Heart right ventricle (tissue), 16 donors: Measurements from ENCODE around the gene PTPN4. TPM values are rescaled to one million over a fixed set of nuclear protein-coding genes. Genes with fewer than 3 reads are reported as not detected.

ENCODE experiments used
- ATAC-seq, 8 donors: fragments of 200-7000 bp; cut with Tn5 transposase; one replicate each; pipeline ENCODE4 v1.9.1; 2020; ENCODE audit warnings: mild to moderate bottlenecking in 8 of 8, moderate library complexity in 8 of 8, moderate number of reproducible peaks in 1 of 8
- DNase-seq, 2 donors: peaks; one replicate each; pipeline ENCODE4 v3.0.0-alpha.2; 2020
- H3K27ac ChIP-seq, 10 donors: fragments of 200-600 bp; sonication (generic) in 2 of 10; one replicate each; pipeline versions ENCODE4 v1.5.0 to v1.8.0; 2020 to 2022; ENCODE audit warnings: mild to moderate bottlenecking in 3 of 10
- H3K27me3 ChIP-seq, 7 donors: fragments of 200-600 bp; one replicate each; pipeline ENCODE4 v1.8.0; 2021 to 2022; ENCODE audit warnings: mild to moderate bottlenecking in 2 of 7
- H3K36me3 ChIP-seq, 9 donors: fragments of 200-600 bp; sonication (generic) in 1 of 9; one replicate each; pipeline versions ENCODE4 v1.5.0 to v1.8.0; 2020 to 2022; ENCODE audit warnings: mild to moderate bottlenecking in 2 of 9
- H3K4me1 ChIP-seq, 9 donors: fragments of 200-600 bp; sonication (generic) in 1 of 9; one replicate each; pipeline versions ENCODE4 v1.5.0 to v1.8.0; 2020 to 2022; ENCODE audit warnings: mild to moderate bottlenecking in 4 of 9
- H3K4me3 ChIP-seq, 10 donors: fragments of 200-600 bp; sonication (generic) in 2 of 10; one replicate each; pipeline versions ENCODE4 v1.5.0 to v1.8.0; 2020 to 2022; ENCODE audit warnings: mild to moderate bottlenecking in 7 of 10, moderate library complexity in 2 of 10
- H3K9me3 ChIP-seq, 11 donors: fragments of 200-600 bp in 10 of 11; sonication (generic) in 2 of 11; one replicate each; pipeline versions ENCODE4 v1.5.0 to v1.8.0; 2013 to 2022; ENCODE audit warnings: mild to moderate bottlenecking in 2 of 11, control low read depth in 1 of 11, moderate library complexity in 1 of 11
- WGBS, 2 donors: extraction: QIAGEN DNeasy Blood & Tissue Kit; methylation state at CpG; one replicate each; pipeline ENCODE4 v1.1.7; 2013; ENCODE audit warnings: inconsistent platforms in 1 of 2; 5-methylcytosine and 5-hydroxymethylcytosine counted together
- intact Hi-C, 10 donors: fragments of 100-400 bp; cut with DNase I; formaldehyde crosslinking; loops; one replicate each; pipeline versions ENCODE4 v1.11.1 to v1.14.2; 2022
- polyA plus RNA-seq, 2 donors: library from polyadenylated mRNA; stranded (reverse); fragments of 200-250 nt; gene quantifications; one replicate each; pipeline ENCODE4 v1.2.3, GENCODE V29; 2013
- total RNA-seq, 10 donors: library from RNA; stranded (reverse); fragmentation: NEBNext Ultra II Directional in 3 of 10; extraction: Animal tissue kit (Norgen Biotek cat#: 25700) in 3 of 10; gene quantifications; one replicate each; pipeline versions ENCODE4 v1.2.1 to v1.2.4, GENCODE V29; 2021 to 2023
- TF ChIP-seq, protein P1 (sequence below), 9 donors: fragments of 200-600 bp; sonication (generic) in 2 of 9; IDR thresholded peaks; one replicate each; pipeline versions ENCODE4 v1.5.0 to v1.8.0; 2021 to 2022; ENCODE audit warnings: antibody characterized with exemption in 9 of 9, mild to moderate bottlenecking in 5 of 9, moderate library complexity in 1 of 9
- donor health status: Arrhythmogenic right ventricular cardiomyopathy.
- donor health status: ischemic (EF 13 %, LVEDD 7.1; RV severe dilation, severe dysfunction).
- donor health status: healthy with polysubstance abuse.
- donor health status: DM: no; HTN: yes; CAD: no.
- donor health status: DM: no; HTN: no; CAD: no.
- donor health status: ischemic (EF 25% LVEDD 6.9; RV normal size, moderate dysfunction).
- donor health status: ischemic (EF 25% LVEDD 5.7; RV mildly dilated, moderate dysfunction).
- donor health status: healthy.
- donor health status: DM: yes; HTN: yes; CAD: no.
- donor health status: Ischemic cardiomyopathy.
- donor health status: ischemic (EF 35%, LVEDD 5.7; RV mildly dilated, moderate dysfunction).
- donor health status: nonischemic (EF 11% LVEDD 7.7; RV severe dilation, severe dysfunction).
- donor health status: DM: yes; HTN: yes; CAD: no.
- donor health status: PGD.
- donor health status: ischemic (EF 29% LVEDD 5.4; RV normal size, mild dysfunction).
- donor health status: nonischemic (EF 23%, LVEDD 6.1; RV moderate dilation, normal function).

The PTPN4 gene
- total and polyA plus RNA-seq, 12 donors = 2.5 to 56.1 (median 44.7) TPM

DNA sequence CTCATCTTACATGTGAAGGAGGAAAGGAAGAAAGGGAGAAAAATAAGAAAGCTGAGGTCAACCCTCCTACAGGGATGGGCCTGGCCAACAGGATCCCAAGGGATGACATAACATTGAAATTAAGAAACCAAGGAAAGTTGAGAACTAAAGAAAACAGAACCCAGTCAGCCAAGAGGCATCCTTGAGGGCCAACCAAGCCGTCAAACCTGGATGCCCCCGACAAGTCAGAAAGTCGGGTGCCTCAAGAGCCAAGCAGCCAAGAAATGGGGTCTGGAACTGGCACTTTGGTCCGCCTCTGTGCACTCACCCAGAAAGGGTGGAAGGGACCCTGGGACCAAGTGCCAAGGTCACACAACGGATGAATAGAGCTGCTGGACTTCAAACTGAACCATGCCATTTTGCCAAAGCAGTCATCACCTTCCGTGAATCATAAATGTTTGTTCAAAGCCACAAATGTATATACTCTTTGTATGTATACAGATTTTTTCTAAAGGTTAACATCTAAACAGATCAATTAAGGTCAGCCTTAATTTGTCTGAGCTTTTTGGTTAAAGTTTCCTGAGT is 27.0 kb upstream of the PTPN4 start:
- DNase-seq (no peak), ATAC-seq (no peak)
- peaks cover 0 to 20% (median 5%) of the 10 kb centered on the region in 9 donors for H3K4me1 ChIP-seq
- TF ChIP-seq, protein P1, sequence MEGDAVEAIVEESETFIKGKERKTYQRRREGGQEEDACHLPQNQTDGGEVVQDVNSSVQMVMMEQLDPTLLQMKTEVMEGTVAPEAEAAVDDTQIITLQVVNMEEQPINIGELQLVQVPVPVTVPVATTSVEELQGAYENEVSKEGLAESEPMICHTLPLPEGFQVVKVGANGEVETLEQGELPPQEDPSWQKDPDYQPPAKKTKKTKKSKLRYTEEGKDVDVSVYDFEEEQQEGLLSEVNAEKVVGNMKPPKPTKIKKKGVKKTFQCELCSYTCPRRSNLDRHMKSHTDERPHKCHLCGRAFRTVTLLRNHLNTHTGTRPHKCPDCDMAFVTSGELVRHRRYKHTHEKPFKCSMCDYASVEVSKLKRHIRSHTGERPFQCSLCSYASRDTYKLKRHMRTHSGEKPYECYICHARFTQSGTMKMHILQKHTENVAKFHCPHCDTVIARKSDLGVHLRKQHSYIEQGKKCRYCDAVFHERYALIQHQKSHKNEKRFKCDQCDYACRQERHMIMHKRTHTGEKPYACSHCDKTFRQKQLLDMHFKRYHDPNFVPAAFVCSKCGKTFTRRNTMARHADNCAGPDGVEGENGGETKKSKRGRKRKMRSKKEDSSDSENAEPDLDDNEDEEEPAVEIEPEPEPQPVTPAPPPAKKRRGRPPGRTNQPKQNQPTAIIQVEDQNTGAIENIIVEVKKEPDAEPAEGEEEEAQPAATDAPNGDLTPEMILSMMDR (IDR thresholded peaks at IDR 0.05) = no peak
- no peaks in the 10 kb centered on the region for H3K36me3 ChIP-seq
- 93 to 95% methylated on average over 6 of the region's 6 CpGs for WGBS, 2 donors
- H3K9me3 ChIP-seq = no peaks in the 10 kb centered on the region
- intact Hi-C loops = no loop called here
- no peaks in the 10 kb centered on the region for H3K27me3 ChIP-seq
- H3K4me3 ChIP-seq = no peak overlapping the region
- H3K27ac ChIP-seq = no peak overlapping the region

DNA sequence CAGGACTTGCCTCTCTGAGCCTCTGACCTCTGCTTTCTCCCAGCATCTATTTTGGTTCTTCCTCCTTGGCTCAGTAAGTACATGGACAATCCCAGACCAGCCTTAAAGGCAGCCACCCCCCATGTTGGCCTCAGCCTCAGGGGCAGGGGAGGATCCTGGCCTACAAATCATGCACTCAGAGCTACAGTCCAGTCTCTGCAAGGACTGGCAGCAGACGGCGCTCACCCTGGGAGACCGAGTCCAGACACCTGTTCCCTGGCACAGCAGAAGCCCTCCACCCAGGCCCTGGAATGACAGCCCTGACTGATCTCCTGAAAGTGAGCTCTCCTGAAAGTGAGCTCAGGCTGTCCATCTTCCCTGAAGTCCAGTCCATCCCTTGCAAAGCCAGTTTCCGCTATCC is 25.7 kb upstream of the PTPN4 start:
- peak in 4 of 8 donors; percentile 17 to 48 (median 39) for ATAC-seq

DNA sequence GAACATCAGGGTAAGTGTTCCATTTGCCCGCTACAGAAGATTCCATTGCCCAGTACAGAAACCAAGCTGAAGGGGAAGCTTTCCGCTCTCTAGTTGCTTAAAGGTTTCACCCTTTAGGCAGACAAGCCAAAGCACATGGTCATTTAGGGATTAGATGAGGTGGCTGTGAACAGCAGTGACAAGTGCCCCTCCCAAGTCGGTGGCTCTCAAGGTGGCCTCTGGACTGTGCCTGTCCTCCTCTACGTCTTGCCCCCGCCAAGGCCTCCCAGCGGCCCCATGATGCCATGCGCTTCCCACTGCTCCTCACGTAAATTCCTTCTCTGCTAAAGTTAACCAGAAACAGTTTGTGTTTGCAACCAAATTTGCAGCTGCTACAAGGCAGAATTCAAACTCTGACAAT is 24.2 kb upstream of the PTPN4 start:
- H3K27ac ChIP-seq = no peak overlapping the region
- peaks cover 0 to 20% (median 5%) of the 10 kb centered on the region in 9 donors for H3K4me1 ChIP-seq
- TF ChIP-seq, protein P1 (IDR thresholded peaks at IDR 0.05) = no peak
- H3K36me3 ChIP-seq = no peaks in the 10 kb centered on the region
- no peak for ATAC-seq
- H3K9me3 ChIP-seq = no peaks in the 10 kb centered on the region
- no peaks in the 10 kb centered on the region for H3K27me3 ChIP-seq
- no peak for DNase-seq
- WGBS, 2 donors = 92 to 95% methylated on average over 8 of the region's 8 CpGs
- intact Hi-C loops = no loop called here
- H3K4me3 ChIP-seq = no peak overlapping the region

More for the DNA sequence above, 25.7 kb upstream of the PTPN4 start:
- Histone ChIP-seq H3K36me3 (no peaks in the 10 kb centered on the region), H3K27ac (no peak overlapping the region), H3K4me1 (peaks cover 0 to 20% (median 5%) of the 10 kb centered on the region in 9 donors), H3K9me3 (no peaks in the 10 kb centered on the region), H3K27me3 (no peaks in the 10 kb centered on the region), H3K4me3 (no peak overlapping the region)
- intact Hi-C loops = no loop called here
- no peak for DNase-seq
- TF ChIP-seq, protein P1 (IDR thresholded peaks at IDR 0.05) = no peak
- WGBS, 2 donors = 75 to 80% methylated on average over 4 of the region's 4 CpGs

DNA sequence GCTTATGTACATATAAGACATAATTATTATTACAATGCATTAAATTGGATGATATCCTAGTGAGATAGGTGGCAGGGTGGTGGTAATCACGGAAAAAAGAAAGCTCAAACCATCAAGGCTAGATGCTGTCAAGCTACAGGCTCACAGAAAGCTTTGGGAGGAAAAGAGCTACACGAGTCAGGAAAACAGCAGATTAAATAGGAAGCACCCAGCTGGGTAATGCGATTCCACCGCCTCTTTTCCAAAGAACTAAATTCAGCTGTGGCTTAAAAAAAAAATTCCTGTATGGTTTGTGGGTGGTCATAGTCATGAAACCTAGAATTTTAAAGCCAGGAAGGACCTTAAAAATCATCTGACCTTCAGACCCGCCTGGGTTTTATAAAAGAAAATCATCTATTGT is 23.7 kb upstream of the PTPN4 start:
- peaks cover 0 to 20% (median 5%) of the 10 kb centered on the region in 9 donors for H3K4me1 ChIP-seq
- no peak for ATAC-seq
- no peaks in the 10 kb centered on the region for H3K36me3 ChIP-seq
- no peak for DNase-seq
- H3K27ac ChIP-seq = no peak overlapping the region
- H3K9me3 ChIP-seq = no peaks in the 10 kb centered on the region
- TF ChIP-seq, protein P1 (IDR thresholded peaks at IDR 0.05) = no peak
- 58 to 61% methylated on average over 5 of the region's 5 CpGs for WGBS, 2 donors
- no peak overlapping the region for H3K4me3 ChIP-seq
- intact Hi-C loops = no loop called here
- no peaks in the 10 kb centered on the region for H3K27me3 ChIP-seq
